Measurements from ENCODE around the gene COPG1.
A peak's percentile ranks its signal among the peaks of the same experiment; 100 is the strongest.

Gene COPG1

GRCh38 chr3:129313665-129314385 is 64.4 kb downstream of the COPG1 start:
- no peak for ATAC-seq

GRCh38 chr3:129314386-129315222 is 65.2 kb downstream of the COPG1 start:
- peak in 1 of 2 donors; percentile 27 for ATAC-seq

GRCh38 chr3:129315223-129315997 is 66.0 kb downstream of the COPG1 start:
- ATAC-seq = peak; percentile 3 to 7

- no peak for ATAC-seq
These were observed 66.5 kb downstream of the COPG1 start for GRCh38 chr3:129315998-129316247.

GRCh38 chr3:129316248-129317013 is 67.0 kb downstream of the COPG1 start:
- ATAC-seq = peak; percentile 50 to 52

DNA sequence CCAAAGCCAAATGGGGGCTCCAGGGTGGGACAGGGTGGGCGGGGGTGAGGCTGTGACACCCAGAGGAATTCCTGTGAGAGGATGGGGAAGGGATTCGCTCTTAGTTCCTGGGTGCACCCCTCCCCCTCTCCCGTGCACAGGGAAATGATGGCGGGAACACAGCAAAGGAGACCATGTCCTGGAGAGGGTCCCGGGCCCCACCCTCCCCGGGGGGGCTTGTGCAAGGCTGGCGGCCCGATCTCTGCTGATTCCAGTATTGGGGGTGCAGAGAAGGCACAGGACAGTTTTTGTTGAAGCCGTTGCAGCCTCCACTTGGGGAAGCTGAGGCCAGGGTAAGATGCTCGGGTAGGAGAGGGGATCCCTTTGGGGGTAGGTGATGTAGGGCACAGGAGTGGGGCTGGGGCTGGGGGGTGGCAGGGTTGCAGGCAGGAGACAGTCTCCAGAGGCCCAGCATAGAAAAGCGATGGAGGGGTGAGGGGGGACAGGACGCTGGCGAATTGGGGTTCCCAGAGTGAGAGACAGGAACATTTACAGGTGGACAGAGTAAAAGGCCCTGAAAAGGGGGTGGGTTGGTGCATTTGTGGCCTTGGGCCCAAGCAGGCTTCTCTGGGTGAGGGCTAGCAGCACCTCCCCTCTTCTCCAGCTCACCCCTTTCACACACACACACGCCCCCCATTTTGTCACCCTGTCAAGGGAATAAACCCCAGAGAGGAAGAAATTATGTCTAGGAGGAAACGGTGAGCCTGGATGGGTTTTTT is 67.8 kb downstream of the COPG1 start:
- ATAC-seq = no peak

DNA sequence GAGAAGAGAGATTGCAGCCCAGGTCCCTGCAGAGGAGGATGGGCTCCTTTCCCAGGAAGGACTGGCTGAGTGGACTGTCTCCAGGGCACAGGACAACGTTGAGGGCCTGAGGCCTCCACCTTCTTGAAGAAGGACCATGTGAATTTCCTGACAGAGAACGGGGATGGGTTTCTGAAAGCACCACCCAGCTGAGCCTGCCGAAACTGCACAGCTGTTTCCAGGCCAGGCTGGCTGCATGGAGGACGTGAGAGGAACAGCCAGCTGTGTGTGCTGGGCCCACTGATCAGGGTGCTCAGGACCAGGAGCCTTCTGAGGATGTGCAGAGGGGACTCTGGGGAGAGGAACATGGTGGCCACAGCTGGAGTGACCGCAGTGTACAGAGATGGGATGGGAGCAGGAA is 68.4 kb downstream of the COPG1 start:
- no peak for ATAC-seq

- no peak for ATAC-seq
These were observed 69.5 kb downstream of the COPG1 start for GRCh38 chr3:129318921-129319320.

- no peak for ATAC-seq
These were observed 70.9 kb downstream of the COPG1 start for GRCh38 chr3:129320261-129320660.

DNA sequence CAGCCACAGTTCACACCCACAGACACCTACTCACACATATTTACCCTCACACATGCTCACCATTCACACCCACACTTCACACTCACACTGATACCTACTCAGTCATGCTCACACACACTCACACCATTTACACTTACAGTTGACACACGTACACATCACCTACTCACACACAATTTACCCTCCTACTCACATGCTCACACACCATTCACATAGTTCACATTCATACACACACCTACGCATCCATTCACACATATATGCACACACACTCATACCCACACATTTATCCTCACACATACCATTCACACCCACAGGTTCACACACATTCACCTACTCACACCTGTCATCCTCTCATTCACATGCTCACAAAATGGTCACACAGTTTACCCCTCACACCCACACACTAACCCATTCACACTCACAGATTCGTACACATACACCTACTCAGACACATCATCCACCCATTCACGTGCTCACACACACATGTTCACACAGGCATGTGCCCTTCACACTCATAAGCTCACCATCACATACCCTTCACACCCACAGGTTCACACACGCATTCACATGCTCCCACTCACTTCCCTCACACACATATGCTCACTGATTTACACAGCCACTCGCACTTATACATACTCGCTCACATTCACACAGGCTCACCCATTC is 71.5 kb downstream of the COPG1 start:
- no peak for ATAC-seq

- ATAC-seq = no peak
These were observed 72.5 kb downstream of the COPG1 start for GRCh38 chr3:129321887-129322286.

DNA sequence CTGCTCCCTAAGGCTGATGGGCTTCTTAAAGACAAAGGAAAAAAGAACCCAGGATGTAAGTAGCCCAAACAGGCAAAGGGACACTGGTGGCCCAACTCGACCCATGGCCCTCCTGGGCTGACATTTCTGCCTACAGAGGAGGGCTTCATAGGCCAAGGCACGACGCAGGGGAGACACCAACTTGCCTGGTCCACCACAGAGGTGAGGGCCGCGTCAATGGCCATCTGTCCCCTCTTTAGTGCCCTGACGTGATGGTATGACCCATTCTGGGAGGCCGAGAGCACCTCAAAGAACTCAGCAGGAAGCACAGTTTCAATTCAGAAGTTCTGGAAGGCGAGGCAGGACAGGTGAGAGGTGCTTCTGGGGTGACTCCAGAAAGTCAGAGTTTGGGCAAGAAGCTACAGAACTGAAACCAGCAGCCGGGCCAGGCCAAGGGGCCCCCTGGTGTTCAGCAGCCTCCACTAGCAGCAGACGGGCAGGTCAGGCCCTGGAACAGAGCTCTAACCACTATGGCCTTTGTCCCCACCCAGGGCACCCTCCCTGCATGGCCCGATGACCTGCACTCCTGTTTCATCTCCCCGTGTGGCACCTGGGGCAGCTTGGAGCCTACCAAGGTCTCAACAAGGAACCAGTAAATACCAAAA is 74.4 kb downstream of the COPG1 start:
- no peak for ATAC-seq

DNA sequence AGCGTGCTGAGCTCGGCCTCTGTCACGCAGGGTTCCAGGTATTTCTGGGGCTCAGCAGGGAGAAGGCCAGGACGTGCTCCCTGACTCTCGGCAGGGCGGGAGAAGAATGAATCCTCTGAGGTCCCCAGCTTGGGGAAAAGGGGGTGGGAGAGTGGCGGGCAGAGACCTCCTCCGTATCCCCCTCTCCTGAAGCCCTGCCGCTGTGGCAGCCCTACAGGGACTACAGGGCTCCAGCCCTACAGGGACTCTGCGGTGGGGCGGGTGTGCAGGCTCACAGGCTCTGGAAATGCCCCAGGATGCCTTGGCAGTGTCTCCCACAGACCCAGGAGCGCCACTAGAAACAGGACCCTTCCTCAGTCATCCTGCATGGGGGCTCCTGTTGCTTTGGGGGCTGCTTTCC is 75.4 kb downstream of the COPG1 start:
- ATAC-seq = no peak

DNA sequence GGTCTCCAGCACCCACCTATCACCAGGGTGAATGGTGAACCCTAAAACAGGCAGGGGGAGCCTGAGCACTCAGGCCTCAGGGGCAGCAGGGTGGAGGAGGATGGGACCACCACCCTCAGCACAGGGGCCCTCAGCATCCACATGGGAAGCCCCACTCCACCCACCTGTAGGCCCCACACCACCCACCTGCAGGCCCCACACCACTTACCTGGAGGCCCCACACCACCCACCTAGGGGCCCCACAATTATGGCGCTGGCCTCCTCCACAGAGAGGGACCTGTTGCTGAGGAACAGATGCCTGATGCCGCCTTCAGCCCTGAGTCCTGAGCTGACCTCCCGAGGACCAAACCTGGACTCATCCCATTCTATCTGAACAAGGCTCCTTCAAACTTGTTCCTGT is 76.0 kb downstream of the COPG1 start:
- no peak for ATAC-seq

DNA sequence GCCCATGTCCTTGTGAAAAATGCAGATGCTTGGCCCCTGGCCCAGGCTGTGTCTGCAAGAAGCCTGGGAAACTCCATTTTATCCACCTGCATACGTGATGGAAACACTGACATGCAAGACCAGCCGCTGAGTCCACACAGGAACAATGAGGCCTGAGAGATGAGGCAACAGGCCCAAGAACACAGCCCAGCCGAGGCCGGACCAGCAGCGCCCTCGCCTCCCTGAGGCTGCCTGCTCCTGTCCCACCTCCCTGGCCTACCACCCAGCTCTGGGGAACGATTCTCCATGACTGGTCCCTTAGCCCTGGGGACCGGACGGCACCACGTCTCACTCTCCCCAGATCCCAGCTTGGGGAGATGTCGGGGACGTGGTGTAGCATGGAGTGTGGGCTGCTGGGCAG is 76.7 kb downstream of the COPG1 start:
- ATAC-seq = no peak

DNA sequence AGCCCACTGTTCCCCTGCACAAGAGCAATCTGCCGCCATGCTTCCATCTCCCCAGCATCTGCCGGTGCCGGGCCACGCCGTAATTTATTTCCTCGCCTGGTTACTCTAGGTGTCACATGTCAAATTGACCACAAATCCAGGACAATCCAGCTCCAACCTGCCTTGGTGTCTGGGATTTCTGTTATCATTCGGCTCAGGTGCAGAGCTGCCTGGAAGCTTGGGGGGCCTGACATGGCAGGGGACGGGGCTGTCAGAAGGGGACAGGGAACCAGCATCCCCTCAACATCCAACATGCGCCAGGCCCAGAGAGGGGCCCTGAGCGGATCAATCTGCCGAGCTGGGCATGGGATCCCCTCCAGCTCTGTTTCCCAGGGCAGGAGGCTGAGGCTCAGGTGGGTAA is 77.2 kb downstream of the COPG1 start:
- ATAC-seq = no peak
